ENCODE results near the gene CCNI. TPM values are rescaled to one million over a fixed set of nuclear protein-coding genes. Genes with fewer than 3 reads are reported as not detected.
A peak's percentile ranks its signal among the peaks of the same experiment; 100 is the strongest.

The CCNI gene
- total RNA-seq, 2 donors from 2014 or later: 92.6 to 185 TPM

DNA sequence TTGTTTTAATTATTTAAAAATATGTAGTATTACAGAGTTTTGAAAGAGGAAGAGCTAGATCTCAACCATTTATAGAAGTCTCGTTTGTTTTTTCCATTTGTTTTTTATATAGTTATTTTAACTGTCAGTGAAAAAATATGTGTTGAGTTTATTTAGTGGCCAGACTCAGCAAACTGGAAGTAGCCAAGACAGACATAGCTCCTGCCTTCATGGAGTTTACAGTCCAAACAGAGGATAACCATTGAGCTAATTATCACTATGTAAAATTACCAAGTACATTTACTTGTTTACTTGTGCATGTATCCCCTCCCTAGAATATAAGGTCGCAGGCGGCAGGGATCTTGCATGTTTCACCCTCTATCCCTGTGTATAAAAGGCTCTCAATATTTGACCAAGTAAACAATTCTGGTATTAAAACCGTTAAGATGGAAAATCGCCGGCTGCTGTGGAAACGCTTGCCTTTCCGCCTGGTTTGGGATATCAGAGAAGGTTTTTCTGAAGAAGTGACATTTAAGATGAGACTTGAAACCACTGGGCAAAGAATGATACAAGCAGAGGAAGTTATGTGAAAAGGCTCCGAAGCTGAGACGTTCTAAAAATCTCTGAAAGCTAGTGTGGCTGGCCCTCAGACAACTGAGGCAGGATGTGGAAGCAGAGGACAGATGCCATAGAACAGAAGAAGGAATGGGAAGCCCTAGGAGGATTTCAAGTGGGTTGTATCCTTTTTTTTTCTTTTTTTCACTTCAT, 1.3 kb upstream of the CCNI start:
- ATAC-seq (no peak), DNase-seq (no peak)
- H3K36me3 ChIP-seq (replicated peaks in 1 of 2; ENCODE audit: insufficient read depth in 1 of 2, low read depth in 2 of 2): no peaks in the 10 kb centered on the region
- intact Hi-C loops (cut with DNase I): no loop called here
- H3K4me1 ChIP-seq: peaks cover 31% of the 10 kb centered on the region
- no peak for TF ChIP-seq POLR2A (IDR thresholded peaks at IDR 0.05)
- TF ChIP-seq, protein P1, sequence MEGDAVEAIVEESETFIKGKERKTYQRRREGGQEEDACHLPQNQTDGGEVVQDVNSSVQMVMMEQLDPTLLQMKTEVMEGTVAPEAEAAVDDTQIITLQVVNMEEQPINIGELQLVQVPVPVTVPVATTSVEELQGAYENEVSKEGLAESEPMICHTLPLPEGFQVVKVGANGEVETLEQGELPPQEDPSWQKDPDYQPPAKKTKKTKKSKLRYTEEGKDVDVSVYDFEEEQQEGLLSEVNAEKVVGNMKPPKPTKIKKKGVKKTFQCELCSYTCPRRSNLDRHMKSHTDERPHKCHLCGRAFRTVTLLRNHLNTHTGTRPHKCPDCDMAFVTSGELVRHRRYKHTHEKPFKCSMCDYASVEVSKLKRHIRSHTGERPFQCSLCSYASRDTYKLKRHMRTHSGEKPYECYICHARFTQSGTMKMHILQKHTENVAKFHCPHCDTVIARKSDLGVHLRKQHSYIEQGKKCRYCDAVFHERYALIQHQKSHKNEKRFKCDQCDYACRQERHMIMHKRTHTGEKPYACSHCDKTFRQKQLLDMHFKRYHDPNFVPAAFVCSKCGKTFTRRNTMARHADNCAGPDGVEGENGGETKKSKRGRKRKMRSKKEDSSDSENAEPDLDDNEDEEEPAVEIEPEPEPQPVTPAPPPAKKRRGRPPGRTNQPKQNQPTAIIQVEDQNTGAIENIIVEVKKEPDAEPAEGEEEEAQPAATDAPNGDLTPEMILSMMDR (IDR thresholded peaks at IDR 0.05): no peak
- H3K4me3 ChIP-seq: no peak overlapping the region
- WGBS, 2 donors: 61 to 75% methylated on average over 10 of the region's 10 CpGs
- no peaks in the 10 kb centered on the region for H3K27me3 ChIP-seq
- H3K9me3 ChIP-seq: no peaks in the 10 kb centered on the region
- peak overlapping the region in 3 of 4 donors; percentile 96 to 100 (median 98) for H3K27ac ChIP-seq

GRCh38 chr4:77074981-77075855, 571 bp downstream of the CCNI start:
- DNase-seq (peak; percentile 63 to 80 (median 69)), ATAC-seq (peak; percentile 57)
- Histone ChIP-seq H3K36me3 (replicated peaks in 1 of 2; ENCODE audit: insufficient read depth in 1 of 2, low read depth in 2 of 2) (no peaks in the 10 kb centered on the region), H3K9me3 (no peaks in the 10 kb centered on the region), H3K4me3 (peak overlapping the region; percentile 74 to 83), H3K27ac (peak overlapping the region; percentile 96 to 100 (median 98)), H3K4me1 (peaks cover 48% of the 10 kb centered on the region), H3K27me3 (no peaks in the 10 kb centered on the region)
- no peak for TF ChIP-seq POLR2A (IDR thresholded peaks at IDR 0.05)
- TF ChIP-seq, protein P1 (IDR thresholded peaks at IDR 0.05): no peak
- 0 to 2% methylated on average over 19 to 43 of the region's 89 CpGs for WGBS, 2 donors
- intact Hi-C loops (cut with DNase I): no loop called here

DNA sequence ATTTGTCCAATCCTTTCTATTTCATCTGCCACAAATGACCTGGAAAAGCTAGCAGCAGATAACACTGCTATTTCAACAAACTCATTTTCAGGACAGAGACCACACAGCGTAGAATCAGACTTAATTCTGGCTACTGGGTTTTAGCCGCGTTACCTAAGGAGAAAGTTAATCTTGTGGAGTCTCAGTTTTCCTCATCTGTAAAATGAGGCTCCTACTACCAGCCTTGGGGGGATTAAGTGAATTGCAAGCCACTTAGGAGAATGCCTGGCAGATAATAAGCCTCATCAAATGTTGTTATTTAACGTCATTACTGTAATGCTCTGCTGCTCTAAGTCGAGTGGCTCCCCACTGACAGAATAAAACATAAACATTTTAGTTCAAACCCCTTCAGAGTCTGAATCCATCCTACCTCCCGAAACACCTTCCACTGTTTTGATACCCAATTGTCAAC, 1.4 kb downstream of the CCNI start:
- DNase-seq (no peak), ATAC-seq (no peak)
- no peaks in the 10 kb centered on the region for H3K27me3 ChIP-seq
- H3K36me3 ChIP-seq (replicated peaks in 1 of 2; ENCODE audit: insufficient read depth in 1 of 2, low read depth in 2 of 2): no peaks in the 10 kb centered on the region
- peaks cover 56% of the 10 kb centered on the region for H3K4me1 ChIP-seq
- TF ChIP-seq POLR2A (IDR thresholded peaks at IDR 0.05): no peak
- 1 to 4% methylated on average over 6 of the region's 6 CpGs for WGBS, 2 donors
- H3K9me3 ChIP-seq: no peaks in the 10 kb centered on the region
- peak overlapping the region; percentile 35 to 100 (median 97) for H3K27ac ChIP-seq
- peak overlapping the region in 1 of 2 donors; percentile 20 for H3K4me3 ChIP-seq
- intact Hi-C loops (cut with DNase I): no loop called here

DNA sequence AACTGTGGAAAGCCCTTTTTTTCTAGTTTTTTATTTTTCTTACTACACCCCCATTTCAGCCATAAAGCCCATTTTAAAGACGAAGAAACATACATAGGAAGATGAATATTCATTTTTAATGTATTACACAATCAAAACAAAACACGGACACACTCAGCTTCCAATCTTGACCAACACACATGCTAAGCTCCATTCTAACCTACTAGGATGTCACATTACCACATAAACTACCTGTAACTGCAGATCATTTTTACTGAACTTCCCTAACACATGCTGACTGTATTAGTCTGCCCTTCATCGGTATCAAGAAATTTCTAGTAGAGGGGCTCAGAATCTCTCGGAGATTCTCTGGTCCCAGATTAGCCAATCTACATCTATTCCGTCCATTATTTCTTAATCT, 1.8 kb downstream of the CCNI start:
- ATAC-seq (no peak), DNase-seq (no peak)
- intact Hi-C loops (cut with DNase I): no loop called here
- Histone ChIP-seq H3K4me1 (peaks cover 56% of the 10 kb centered on the region), H3K9me3 (no peaks in the 10 kb centered on the region), H3K27me3 (no peaks in the 10 kb centered on the region), H3K36me3 (replicated peaks in 1 of 2; ENCODE audit: insufficient read depth in 1 of 2, low read depth in 2 of 2) (no peaks in the 10 kb centered on the region), H3K4me3 (peak overlapping the region in 1 of 2 donors; percentile 20), H3K27ac (peak overlapping the region; percentile 35 to 100 (median 97))
- TF ChIP-seq, protein P1 (IDR thresholded peaks at IDR 0.05): no peak
- no peak for TF ChIP-seq POLR2A (IDR thresholded peaks at IDR 0.05)
- WGBS, 2 donors: 2 to 4% methylated on average over 5 of the region's 5 CpGs
